SK-N-MC (cell line): ENCODE data around the gene CBL.

Source experiments
- EZH2 ChIP-seq: fragments of 200-600 bp; sonication (generic); IDR thresholded peaks from one replicate; pipeline ENCODE4 v1.6.1; 2017; ENCODE audit warnings: antibody characterized with exemption
- FOXP2 ChIP-seq: optimal IDR thresholded peaks from 2 replicates; pipeline ENCODE3; 2011; ENCODE audit warnings: mild to moderate bottlenecking, moderate library complexity; ENCODE audit not compliant: insufficient read depth; ENCODE audit errors: extremely low read length, control extremely low read depth
- POLR2AphosphoS5 ChIP-seq: IDR thresholded peaks from 2 replicates; pipeline ENCODE4 v1.6.1; 2012; ENCODE audit warnings: mild to moderate bottlenecking, low read depth, low read length, borderline replicate concordance

GRCh38 chr11:119254239-119254638, 48.1 kb downstream of the CBL start:
- TF ChIP-seq POLR2AphosphoS5 (no peak), EZH2 (no peak), FOXP2 (no peak)
